Panc1 (cell line): ENCODE data around the gene PIGP.

Experiments used
- CTCF ChIP-seq: fragments of 450-650 bp; IDR thresholded peaks from 2 replicates; pipeline ENCODE4 v1.5.1; 2017; ENCODE audit warnings: mild to moderate bottlenecking
- POLR2AphosphoS5 ChIP-seq: IDR thresholded peaks from 2 replicates; pipeline ENCODE4 v1.6.1; 2012; ENCODE audit warnings: mild to moderate bottlenecking, low read depth, low read length, moderate library complexity
- REST ChIP-seq, 2 experiments: IDR thresholded peaks; 2 replicates each; pipeline ENCODE4 v1.6.1; 2011 to 2012; ENCODE audit warnings: low read depth in 2 of 2, control low read depth in 1 of 2, low read length in 1 of 2, mild to moderate bottlenecking in 1 of 2, moderate library complexity in 1 of 2; ENCODE audit not compliant: insufficient read depth in 1 of 2
- SIN3A ChIP-seq: IDR thresholded peaks from 2 replicates; pipeline ENCODE4 v1.6.1; 2012; ENCODE audit warnings: low read depth, mild to moderate bottlenecking, low read length, moderate library complexity, borderline replicate concordance; ENCODE audit not compliant: insufficient read depth

GRCh38 chr21:37057614-37058013 lies 15.3 kb downstream of the PIGP start:
- TF ChIP-seq REST (IDR thresholded peaks at IDR 0.05; ENCODE audit: insufficient read depth in 1 of 2, low read depth in 2 of 2, low read length in 1 of 2), result no peak
- no peak for TF ChIP-seq CTCF
- no peak for TF ChIP-seq POLR2AphosphoS5
- no peak for TF ChIP-seq SIN3A
